Gastroesophageal sphincter (tissue), 3 donors: ENCODE measurements around the gene CADM1.

ENCODE experiments used
- CTCF ChIP-seq, 4 experiments: fragments of 200-600 bp in 2 of 4; fragments of 450-650 bp in 2 of 4; sonication (generic) in 1 of 4; IDR thresholded peaks; one replicate each; pipeline ENCODE4 v1.5.1; 2017 to 2019; ENCODE audit warnings: antibody characterized with exemption in 4 of 4, mild to moderate bottlenecking in 2 of 4, moderate library complexity in 2 of 4
- POLR2A ChIP-seq, 2 donors: fragments of 450-650 bp; IDR thresholded peaks; one replicate each; pipeline ENCODE4 v1.6.1; 2017; ENCODE audit warnings: antibody characterized with exemption in 2 of 2, mild to moderate bottlenecking in 2 of 2, moderate library complexity in 1 of 2

- TF ChIP-seq POLR2A (IDR thresholded peaks at IDR 0.05) (no peak), CTCF (IDR thresholded peaks at IDR 0.05) (no peak)
Measured at GRCh38 chr11:115276799-115277198, 227.4 kb downstream of the CADM1 start.
